ENCODE results near the gene ATP5MC2. TPM values are rescaled to one million over a fixed set of nuclear protein-coding genes. Genes with fewer than 3 reads are reported as not detected.
"Not testable (repeated sequence)": the region's sequence is repeated elsewhere in the genome, so short reads cannot be mapped to it uniquely, and the experiment has no call there.

ATP5MC2 gene
- total RNA-seq, 1 donor from 2014 or later, result 534 TPM

DNA sequence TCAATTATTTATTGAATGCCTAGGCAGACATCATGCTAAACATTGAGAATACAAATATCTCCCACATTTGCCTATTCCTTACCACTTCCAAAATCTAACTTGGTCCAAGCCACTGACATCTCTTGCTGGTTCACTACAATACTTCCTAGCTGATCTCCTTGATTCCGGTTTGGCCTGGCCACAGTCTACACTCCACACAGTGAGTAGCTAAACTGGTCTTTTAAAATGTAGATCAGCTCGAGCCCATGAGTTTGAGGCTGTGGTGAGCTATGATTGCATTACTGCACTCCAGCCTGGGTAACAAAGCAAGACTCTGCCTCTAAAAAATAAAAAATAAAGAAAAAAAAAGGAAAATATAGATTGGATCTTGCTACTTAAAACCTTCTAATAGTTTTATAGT lies 7.6 kb upstream of the ATP5MC2 start:
- Histone ChIP-seq H3K36me3 (no peaks in the 10 kb centered on the region), H3K4me1 (no peaks in the 10 kb centered on the region), H3K27ac (replicated peaks) (no peak overlapping the region), H3K4me3 (no peak overlapping the region), H3K27me3 (ENCODE audit: low read depth) (no peaks in the 10 kb centered on the region), H3K9me3 (replicated peaks) (no peaks in the 10 kb centered on the region)
- intact Hi-C loops (cut with micrococcal nuclease), result no loop called here
- TF ChIP-seq, protein P1, sequence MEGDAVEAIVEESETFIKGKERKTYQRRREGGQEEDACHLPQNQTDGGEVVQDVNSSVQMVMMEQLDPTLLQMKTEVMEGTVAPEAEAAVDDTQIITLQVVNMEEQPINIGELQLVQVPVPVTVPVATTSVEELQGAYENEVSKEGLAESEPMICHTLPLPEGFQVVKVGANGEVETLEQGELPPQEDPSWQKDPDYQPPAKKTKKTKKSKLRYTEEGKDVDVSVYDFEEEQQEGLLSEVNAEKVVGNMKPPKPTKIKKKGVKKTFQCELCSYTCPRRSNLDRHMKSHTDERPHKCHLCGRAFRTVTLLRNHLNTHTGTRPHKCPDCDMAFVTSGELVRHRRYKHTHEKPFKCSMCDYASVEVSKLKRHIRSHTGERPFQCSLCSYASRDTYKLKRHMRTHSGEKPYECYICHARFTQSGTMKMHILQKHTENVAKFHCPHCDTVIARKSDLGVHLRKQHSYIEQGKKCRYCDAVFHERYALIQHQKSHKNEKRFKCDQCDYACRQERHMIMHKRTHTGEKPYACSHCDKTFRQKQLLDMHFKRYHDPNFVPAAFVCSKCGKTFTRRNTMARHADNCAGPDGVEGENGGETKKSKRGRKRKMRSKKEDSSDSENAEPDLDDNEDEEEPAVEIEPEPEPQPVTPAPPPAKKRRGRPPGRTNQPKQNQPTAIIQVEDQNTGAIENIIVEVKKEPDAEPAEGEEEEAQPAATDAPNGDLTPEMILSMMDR (IDR thresholded peaks at IDR 0.05; ENCODE audit: borderline replicate concordance), result no peak
- DNase-seq, result no peak

DNA sequence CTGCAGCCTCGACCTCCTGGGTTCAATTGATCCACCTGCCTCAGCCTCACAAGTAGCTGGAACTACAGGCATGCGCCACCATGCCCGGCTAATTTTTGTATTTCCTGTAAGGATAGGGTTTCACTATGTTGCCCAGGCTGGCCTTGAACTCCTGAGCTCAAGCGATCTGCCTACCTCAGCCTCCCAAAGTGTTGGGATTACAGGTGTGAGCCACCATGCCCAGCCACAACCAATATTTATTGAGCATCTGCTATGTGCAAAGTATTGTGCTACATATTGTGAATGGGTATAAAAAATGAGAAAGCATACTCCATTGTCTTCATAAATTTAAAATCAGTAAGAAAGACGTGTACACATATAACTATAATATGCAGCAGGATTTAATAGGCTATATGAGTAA lies 4.2 kb upstream of the ATP5MC2 start:
- H3K4me3 ChIP-seq; H3K9me3 ChIP-seq (replicated peaks); DNase-seq; H3K27me3 ChIP-seq (ENCODE audit: low read depth); H3K27ac ChIP-seq (replicated peaks); H3K36me3 ChIP-seq; intact Hi-C loops (cut with micrococcal nuclease): not testable (repeated sequence)
- H3K4me1 ChIP-seq, result peaks cover 26% of the 10 kb centered on the region

DNA sequence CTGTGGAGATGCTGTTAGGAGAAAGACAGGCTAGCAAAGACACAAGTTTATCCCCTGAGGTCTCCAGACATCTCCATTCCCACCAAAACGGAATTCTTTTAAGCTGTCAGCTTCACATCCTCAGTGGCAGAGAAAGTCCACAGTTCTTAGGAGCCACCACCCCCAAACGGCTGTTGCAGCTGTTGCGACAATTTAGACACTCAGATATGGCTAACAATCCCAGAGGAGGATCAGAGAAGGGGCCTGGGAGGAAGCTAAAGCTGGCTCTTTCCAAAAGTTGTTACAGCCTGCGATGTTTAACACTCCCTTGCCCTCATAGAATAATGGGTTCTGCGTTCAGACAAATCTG lies 1.9 kb upstream of the ATP5MC2 start:
- Histone ChIP-seq H3K9me3 (replicated peaks) (no peaks in the 10 kb centered on the region), H3K4me1 (peaks cover 43% of the 10 kb centered on the region), H3K27ac (replicated peaks) (peak overlapping the region; percentile 90), H3K36me3 (peaks cover 15% of the 10 kb centered on the region), H3K27me3 (ENCODE audit: low read depth) (no peaks in the 10 kb centered on the region), H3K4me3 (peak overlapping the region; percentile 88)
- DNase-seq, result no peak
- TF ChIP-seq, protein P1 (IDR thresholded peaks at IDR 0.05; ENCODE audit: borderline replicate concordance), result no peak
- intact Hi-C loops (cut with micrococcal nuclease), result loop anchor here (10.0 kb wide), 1 partner anchor 53 kb away; the partner anchor contains the start of gene ATF7

DNA sequence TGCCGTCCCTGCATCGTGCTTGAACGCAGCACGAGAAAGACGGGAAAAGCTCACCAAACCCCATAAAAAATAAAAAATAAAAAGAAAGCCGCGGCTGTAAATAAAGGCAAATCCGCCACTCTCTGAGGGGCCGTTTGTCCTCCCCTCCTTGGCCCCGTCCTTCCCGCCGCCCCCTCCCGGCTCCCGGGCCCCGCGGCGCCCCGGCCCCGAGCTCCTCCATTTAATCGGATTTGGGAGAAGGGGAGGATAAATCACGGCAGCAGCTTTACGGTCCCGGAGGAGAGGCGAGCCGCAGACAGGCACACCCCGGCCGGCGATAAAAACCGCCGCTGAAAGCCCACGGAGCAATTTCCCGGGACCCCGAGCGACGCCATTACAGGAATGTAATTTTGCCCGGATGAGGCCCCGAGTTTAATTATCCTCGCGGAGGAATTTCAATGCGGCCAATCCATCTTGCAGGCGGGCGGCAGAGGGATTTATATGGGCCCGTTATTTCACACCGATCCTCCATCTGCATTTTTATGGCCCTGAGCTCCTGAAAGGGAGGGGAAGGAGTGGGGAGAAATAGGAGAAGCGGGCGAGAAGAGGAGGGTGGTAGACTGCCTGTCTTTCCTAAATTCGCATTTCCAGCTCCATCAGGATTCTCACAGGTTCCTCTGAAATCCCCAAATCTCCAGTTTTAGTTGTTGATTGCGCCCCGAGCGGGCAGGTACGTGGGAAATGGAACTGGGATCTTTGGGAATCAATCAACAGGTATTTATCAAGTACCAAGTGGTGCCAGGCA lies 1.3 kb upstream of the ATP5MC2 start:
- Histone ChIP-seq H3K36me3 (peaks cover 21% of the 10 kb centered on the region), H3K4me3 (peak overlapping the region; percentile 88), H3K27ac (replicated peaks) (peak overlapping the region; percentile 90), H3K4me1 (peaks cover 49% of the 10 kb centered on the region), H3K27me3 (ENCODE audit: low read depth) (no peaks in the 10 kb centered on the region), H3K9me3 (replicated peaks) (no peaks in the 10 kb centered on the region)
- DNase-seq, result peak; percentile 27
- intact Hi-C loops (cut with micrococcal nuclease), result loop anchor here (10.0 kb wide), 1 partner anchor 52 kb away; the partner anchor contains the start of gene ATF7
- TF ChIP-seq, protein P1 (IDR thresholded peaks at IDR 0.05; ENCODE audit: borderline replicate concordance), result no peak

DNA sequence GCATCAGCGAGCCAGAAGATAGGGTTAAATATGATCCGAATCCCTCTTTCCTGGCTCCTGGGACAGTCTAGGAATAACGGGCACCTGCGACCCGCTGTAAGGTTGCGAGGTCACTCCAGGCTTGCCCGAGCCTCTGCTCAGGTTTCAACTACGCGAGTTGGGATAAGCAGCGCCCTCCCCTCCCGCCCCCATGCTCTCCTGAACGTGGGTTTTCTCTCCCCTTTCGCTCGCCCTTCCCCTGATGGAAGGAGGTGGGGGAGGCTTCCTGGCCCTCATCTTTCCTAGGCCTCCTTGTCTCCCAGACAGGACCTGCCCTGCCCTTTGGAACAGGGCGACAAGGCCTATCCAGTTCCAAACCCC lies 753 bp upstream of the ATP5MC2 start:
- peak overlapping the region; percentile 90 for H3K27ac ChIP-seq (replicated peaks)
- peak overlapping the region; percentile 88 for H3K4me3 ChIP-seq
- TF ChIP-seq, protein P1 (IDR thresholded peaks at IDR 0.05; ENCODE audit: borderline replicate concordance), result no peak
- H3K9me3 ChIP-seq (replicated peaks), result no peaks in the 10 kb centered on the region
- peaks cover 27% of the 10 kb centered on the region for H3K36me3 ChIP-seq
- intact Hi-C loops (cut with micrococcal nuclease), result loop anchor here (10.0 kb wide), 1 partner anchor 52 kb away; the partner anchor contains the start of gene ATF7
- DNase-seq, result peak; percentile 42
- H3K27me3 ChIP-seq (ENCODE audit: low read depth), result no peaks in the 10 kb centered on the region
- peaks cover 52% of the 10 kb centered on the region for H3K4me1 ChIP-seq
